ENCODE results near the gene EPS8L2. TPM values are rescaled to one million over a fixed set of nuclear protein-coding genes. Genes with fewer than 3 reads are reported as not detected.
A peak's percentile ranks its signal among the peaks of the same experiment; 100 is the strongest.

Gene EPS8L2
- total and polyA plus RNA-seq, 2 of the 13 experiments (the other 11 are each of a cell fraction or from before 2014, with no cell fraction given), result 89.3 to 416 TPM

DNA sequence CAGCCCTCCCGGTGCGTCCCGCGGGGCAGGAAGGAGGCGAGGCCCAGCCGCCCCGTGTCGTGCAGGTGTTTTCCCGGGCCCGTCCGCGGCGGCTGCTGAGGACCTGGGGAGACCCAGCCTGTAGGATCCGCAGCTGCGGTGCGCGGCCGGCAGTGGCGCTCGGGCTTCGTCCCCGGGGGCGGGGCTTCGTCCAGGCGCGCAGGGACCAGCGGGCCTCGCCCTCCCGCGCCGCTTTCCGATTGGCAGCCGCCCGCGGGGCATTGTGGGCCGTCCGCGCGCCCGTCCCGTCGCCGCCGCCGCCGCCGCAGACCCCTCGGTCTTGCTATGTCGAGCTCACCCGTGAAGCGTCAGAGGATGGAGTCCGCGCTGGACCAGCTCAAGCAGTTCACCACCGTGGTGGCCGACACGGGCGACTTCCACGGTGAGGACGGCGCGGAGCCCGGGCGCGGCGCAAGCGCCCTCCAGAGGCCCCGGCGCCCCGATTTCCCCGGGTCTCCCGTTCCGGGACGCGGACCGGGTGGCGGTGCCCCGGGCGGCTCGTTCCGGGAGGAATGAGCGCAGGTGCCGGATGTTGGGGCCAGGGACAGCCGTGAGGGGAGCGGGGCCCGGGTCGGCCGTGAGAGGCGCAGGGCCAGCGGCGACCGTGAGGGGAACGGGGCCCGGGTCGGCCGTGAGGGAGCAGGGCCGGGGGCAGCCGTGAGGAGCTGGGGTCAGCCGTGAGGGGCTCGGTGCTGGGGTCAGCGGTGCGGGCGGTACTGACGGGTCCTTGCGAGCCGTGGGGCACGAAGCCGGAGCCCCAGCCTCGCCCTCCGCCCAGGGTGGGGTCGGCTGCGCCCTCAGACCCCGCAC lies 41.4 kb downstream of the EPS8L2 start, which contains the start of gene TALDO1 (continued):
- TF ChIP-seq ZNF33B (CRISPR knock-in tag; IDR thresholded peaks at IDR 0.05) (no peak), ZNF563 (CRISPR knock-in tag; IDR thresholded peaks at IDR 0.05) (peak; percentile 62), SETDB1 (CRISPR knock-in tag; IDR thresholded peaks at IDR 0.05; ENCODE audit: borderline replicate concordance) (no peak), NBN (conservative IDR thresholded peaks at IDR 0.05) (no peak), MAFF (IDR thresholded peaks at IDR 0.05; ENCODE audit: low read depth, low read length) (no peak), ZNF672 (CRISPR knock-in tag; IDR thresholded peaks at IDR 0.05) (no peak), ZNF512 (CRISPR knock-in tag; IDR thresholded peaks at IDR 0.05) (no peak), ZNF891 (CRISPR knock-in tag; IDR thresholded peaks at IDR 0.05) (no peak), NKX3-1 (CRISPR knock-in tag; IDR thresholded peaks at IDR 0.05) (0 out of 2 replicates have a peak, but pooled peaks have one; percentile 52), ARID5B (CRISPR knock-in tag; IDR thresholded peaks at IDR 0.05) (0 out of 2 replicates have a peak, but pooled peaks have one; percentile 12), GPBP1L1 (CRISPR knock-in tag; IDR thresholded peaks at IDR 0.05) (no peak), CHD4 (IDR thresholded peaks at IDR 0.05; ENCODE audit: borderline replicate concordance, low read length) (no peak), MEF2D (CRISPR knock-in tag; IDR thresholded peaks at IDR 0.05) (no peak), ZNF800 (CRISPR knock-in tag; IDR thresholded peaks at IDR 0.05) (peak; percentile 30; the same call in 1 of the 2 replicates), XRCC5 (optimal IDR thresholded peaks at IDR 0.05; ENCODE audit: low read length) (peak; percentile 24), TAF15 (IDR thresholded peaks at IDR 0.05; ENCODE audit: low read depth, low read length, poor library complexity, severe bottlenecking) (no peak), ZNF441 (CRISPR knock-in tag; IDR thresholded peaks at IDR 0.05; ENCODE audit: borderline replicate concordance) (no peak; the same call in 1 of the 2 replicates), ZNF230 (CRISPR knock-in tag; IDR thresholded peaks at IDR 0.05) (peak; percentile 42; the same call in 1 of the 2 replicates)
- TF ChIP-seq, protein P1, sequence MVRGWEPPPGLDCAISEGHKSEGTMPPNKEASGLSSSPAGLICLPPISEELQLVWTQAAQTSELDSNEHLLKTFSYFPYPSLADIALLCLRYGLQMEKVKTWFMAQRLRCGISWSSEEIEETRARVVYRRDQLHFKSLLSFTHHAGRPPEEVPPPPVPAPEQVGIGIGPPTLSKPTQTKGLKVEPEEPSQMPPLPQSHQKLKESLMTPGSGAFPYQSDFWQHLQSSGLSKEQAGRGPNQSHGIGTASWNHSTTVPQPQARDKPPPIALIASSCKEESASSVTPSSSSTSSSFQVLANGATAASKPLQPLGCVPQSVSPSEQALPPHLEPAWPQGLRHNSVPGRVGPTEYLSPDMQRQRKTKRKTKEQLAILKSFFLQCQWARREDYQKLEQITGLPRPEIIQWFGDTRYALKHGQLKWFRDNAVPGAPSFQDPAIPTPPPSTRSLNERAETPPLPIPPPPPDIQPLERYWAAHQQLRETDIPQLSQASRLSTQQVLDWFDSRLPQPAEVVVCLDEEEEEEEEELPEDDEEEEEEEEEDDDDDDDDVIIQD (CRISPR knock-in tag; IDR thresholded peaks at IDR 0.05; ENCODE audit: low read depth), result no peak

Measured in HepG2 (cell line).